Retinal pigment epithelial cell (primary cell): ENCODE data around the gene PGBD2.
"Not testable (repeated sequence)": the region's sequence is repeated elsewhere in the genome, so short reads cannot be mapped to it uniquely, and the experiment has no call there.

Source experiments
- DNase-seq: peaks from one replicate; pipeline ENCODE4 v3.0.0-alpha.2; 2010; ENCODE audit warnings: low read depth
- H3K4me3 ChIP-seq: 2 replicates; pipeline ENCODE4 v1.5.1; 2011; ENCODE audit warnings: mild to moderate bottlenecking, low read length, control low read depth, moderate library complexity

PGBD2 gene

DNA sequence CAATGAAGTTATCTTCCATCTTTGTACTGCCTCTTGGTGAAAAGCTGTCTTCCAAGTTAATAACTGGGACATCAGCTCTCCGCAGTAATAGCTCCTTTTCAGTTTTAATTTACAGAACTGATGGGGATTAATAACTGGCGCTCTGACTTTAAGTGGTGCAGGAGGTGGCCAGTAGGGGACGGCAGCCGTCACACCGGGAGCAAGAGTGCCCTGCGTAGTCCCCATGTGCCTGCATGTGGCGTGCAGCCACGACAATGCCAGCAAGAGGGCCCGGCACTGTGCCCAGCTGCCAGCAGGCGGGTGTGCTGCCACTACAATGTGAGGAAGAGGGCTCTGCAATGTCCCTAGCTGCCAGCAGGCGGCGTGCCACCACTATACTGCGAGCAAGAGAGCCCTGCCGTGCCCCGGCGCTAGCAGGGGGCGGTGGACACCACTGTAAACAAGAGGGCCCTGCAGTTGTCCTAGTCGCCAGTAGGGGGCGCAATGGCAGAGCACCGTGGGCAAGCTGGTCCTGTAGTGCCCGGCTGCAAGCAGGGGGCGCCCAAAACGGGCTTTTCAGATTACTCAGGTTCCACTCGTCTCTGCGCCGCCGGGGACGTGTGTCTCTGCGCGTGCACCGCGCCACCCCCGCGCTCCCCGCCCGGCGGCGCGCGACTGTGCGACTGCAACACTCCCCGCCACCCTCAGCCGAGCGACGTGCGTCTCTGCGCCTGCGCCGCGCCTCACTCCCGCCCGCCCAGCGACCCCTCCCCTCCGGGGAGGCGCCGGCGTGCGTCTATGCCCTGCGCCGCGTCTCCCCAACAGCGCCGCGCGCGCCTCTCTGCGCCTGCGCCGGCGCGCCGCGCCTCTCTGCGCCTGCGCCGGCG is 38.3 kb downstream of the PGBD2 start:
- DNase-seq, H3K4me3 ChIP-seq: not testable (repeated sequence)

DNA sequence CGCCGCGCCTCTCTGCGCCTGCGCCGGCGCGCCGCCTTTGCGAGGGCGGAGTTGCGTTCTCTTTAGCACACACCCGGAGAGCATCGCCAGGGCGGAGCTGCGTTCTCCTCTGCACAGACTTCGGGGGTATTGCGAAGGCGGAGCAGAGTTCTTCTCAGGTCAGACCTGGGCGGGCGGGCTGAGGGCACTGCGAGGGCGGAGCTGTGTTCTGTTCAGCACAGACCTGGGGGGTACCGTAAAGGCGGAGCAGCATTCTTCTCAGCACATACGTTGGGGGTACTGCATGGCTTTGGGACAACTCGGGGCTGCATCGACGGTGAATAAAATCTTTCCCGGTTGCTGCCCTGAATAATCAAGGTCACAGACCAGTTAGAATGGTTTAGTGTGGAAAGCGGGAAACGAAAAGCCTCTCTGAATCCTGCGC is 39.0 kb downstream of the PGBD2 start:
- not testable (repeated sequence) for DNase-seq, H3K4me3 ChIP-seq

- DNase-seq, H3K4me3 ChIP-seq: not testable (repeated sequence)
These were observed 39.4 kb downstream of the PGBD2 start for GRCh38 chr1:248945453-248945852.

GRCh38 chr1:248945856-248946416 is 39.9 kb downstream of the PGBD2 start:
- not testable (repeated sequence) for DNase-seq, H3K4me3 ChIP-seq
